Measurements from ENCODE around the gene OR10S1.

- no peak for TF ChIP-seq POLR2A (IDR thresholded peaks at IDR 0.05)
- no peak for TF ChIP-seq CTCF (IDR thresholded peaks at IDR 0.05)
Observed at GRCh38 chr11:123945132-123945531, 32.4 kb downstream of the OR10S1 start.

Data from lower leg skin (tissue), 3 donors.